ENCODE measurements around the gene ATF7.

Gene ATF7

DNA sequence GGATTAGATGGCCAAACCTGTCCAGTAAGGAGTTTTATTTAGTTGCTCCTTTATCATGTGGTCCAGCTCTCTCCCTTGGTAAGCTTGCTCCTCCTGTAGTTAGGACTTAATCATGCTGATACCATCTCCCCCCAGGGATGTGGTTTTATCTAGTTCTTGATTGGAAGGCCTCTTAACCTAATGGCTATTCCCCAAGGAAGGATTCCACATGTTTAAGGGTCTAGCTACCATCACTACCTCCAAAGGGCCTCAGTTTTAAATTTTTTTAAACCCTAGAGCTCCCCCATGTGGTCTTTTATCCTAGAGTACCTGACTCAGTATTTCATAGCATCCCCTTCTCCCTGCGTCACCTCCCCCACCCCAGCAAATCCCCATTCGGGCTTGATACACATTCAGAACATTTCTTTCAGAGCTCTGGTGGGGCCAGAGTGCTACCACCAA is 149.4 kb downstream of the ATF7 start:
- TF ChIP-seq GATA2 (IDR thresholded peaks at IDR 0.05; ENCODE audit: low read depth, low read length), result no peak
- TF ChIP-seq GATA3 (IDR thresholded peaks at IDR 0.05; ENCODE audit: low read depth, low read length), result no peak

DNA sequence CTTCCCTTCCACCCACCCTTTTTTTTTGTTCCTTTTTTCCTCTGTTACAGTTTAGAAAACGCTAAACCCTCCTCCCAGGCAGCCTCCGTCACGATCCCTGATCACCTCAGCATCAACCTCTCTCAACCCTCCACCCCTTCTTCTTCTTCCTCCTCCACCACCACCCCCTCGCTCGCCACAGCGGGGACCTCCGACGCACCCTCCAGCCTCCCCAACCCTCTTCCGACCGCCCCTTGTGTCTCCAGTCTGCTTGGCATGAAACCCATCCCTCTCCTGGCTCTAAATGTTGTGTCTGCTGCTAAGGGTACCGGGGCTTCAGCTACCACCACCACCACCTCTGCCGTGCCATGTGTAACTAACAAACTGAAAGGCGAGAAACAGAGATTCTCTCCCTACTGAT is 151.4 kb downstream of the ATF7 start:
- TF ChIP-seq GATA2 (IDR thresholded peaks at IDR 0.05; ENCODE audit: low read depth, low read length) (no peak), GATA3 (IDR thresholded peaks at IDR 0.05; ENCODE audit: low read depth, low read length) (no peak)

DNA sequence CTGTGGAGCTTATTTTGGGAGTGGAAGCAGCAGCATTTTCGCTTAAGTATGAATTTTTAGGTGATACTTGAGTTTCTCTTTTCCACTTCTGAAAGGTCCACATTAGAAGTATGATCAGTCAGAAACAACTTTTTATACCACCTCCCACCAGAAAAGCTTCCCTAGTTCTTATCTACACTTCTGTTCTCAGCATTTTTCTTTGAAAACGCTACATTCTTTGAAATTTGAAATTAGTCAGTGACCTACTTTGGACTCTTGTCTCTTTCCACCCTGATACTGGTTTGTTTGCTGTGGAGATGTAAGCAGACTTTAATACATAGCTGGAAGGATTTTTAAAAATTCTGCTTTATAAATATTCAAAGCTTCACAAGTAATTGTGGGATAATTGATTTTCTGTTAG is 152.1 kb downstream of the ATF7 start:
- TF ChIP-seq GATA2 (IDR thresholded peaks at IDR 0.05; ENCODE audit: low read depth, low read length) (no peak), GATA3 (IDR thresholded peaks at IDR 0.05; ENCODE audit: low read depth, low read length) (no peak)

DNA sequence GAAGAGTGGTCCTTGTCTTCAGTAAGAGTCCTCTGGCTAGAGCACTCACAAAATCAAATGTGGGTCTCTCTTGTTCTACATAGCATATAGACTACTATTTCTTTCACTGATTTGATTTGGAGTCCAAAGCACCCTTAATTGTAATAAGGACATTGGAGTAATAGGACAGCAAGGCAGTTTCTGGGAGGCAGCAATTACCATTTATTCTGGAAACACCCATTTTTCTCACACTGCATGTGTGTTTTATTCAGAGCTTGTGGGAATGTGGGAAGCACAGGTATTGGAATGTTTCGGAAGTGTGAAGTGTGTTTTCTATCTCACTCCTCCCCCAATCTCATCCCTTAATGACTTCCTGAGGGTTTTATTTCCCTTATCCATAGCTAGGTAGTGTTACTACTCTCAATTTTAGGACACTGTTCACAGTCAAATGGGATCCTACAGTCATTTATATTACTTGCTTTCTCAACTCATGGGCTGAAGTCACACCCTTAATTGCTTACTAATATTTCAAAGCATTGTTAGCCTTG is 154.1 kb downstream of the ATF7 start:
- no peak for TF ChIP-seq GATA2 (IDR thresholded peaks at IDR 0.05; ENCODE audit: low read depth, low read length)
- TF ChIP-seq GATA3 (IDR thresholded peaks at IDR 0.05; ENCODE audit: low read depth, low read length), result no peak

DNA sequence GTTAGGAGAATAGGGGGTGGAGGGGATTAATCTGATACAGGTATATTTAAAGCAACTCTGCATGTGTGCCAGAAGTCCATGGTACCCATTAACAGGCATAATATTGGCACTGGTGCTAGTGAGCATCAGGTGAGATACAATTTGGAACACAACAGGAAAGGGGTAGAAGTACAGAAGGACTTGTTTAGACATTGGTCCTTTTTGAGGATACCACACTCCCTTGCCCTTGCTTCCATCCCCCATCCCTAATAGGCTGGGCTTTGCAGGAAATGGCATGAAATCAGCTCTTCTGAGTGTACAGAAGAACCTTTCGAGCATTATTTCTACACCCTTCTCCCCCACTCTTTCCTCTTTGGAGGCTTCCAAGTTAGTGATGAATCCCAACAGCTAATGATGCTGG is 157.9 kb downstream of the ATF7 start:
- TF ChIP-seq GATA3 (IDR thresholded peaks at IDR 0.05; ENCODE audit: low read depth, low read length), result no peak
- no peak for TF ChIP-seq GATA2 (IDR thresholded peaks at IDR 0.05; ENCODE audit: low read depth, low read length)

DNA sequence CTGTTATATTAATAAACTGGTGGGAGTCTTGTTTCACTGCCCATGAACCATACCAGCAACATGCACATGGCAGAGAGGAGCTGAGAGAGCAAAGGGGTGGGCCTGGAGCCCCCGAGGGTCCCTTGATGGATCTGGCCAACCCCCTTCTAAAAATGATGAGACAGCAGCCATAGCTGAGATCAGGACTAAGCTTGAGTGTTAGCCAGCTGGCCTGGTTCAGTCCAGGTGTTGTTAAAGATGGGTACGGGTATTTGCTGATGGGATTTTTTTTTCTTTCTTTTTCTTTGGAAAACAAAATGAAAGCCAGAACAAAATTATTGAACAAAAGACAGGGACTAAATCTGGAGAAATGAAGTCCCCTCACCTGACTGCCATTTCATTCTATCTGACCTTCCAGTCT is 158.3 kb downstream of the ATF7 start:
- TF ChIP-seq GATA3 (IDR thresholded peaks at IDR 0.05; ENCODE audit: low read depth, low read length) (no peak), GATA2 (IDR thresholded peaks at IDR 0.05; ENCODE audit: low read depth, low read length) (no peak)

DNA sequence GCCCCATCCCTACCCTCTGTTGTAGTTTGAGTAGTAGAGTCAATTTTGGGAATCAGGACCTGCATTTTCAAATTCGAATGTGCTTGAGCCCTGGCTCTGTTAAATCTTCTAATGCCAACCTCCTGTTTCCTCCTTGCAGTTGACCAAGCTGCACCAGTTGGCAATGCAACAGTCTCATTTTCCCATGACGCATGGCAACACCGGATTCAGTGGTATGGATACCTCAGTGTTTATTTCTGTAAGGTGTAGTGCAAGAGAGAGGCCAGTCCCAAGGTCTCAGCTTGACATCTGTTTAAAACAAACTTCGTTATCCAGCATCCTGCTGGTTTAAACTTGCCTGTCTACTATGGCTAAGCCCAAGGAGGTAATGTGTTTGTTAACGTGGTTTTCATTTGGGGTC is 159.1 kb downstream of the ATF7 start:
- TF ChIP-seq GATA3 (IDR thresholded peaks at IDR 0.05; ENCODE audit: low read depth, low read length) (no peak), GATA2 (IDR thresholded peaks at IDR 0.05; ENCODE audit: low read depth, low read length) (no peak)

DNA sequence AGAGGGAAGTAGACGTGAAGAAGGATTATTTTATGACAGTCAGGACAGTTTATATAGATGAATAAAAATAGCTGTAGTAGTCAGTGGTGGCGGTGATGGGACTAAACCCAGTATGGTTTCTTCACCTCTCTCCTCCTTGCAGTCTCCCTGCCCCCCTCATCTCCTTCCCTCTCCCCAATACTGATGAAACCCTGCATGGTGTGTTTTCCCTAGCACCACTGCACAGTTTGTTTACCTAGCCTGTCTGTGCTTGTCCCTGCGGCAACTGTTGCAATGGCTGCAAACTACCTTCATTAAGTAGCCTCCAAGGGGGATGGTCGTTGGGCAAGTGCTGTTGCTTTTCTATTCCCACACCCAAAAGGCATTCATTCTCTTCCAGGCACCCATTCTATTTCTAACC is 159.5 kb downstream of the ATF7 start:
- no peak for TF ChIP-seq GATA2 (IDR thresholded peaks at IDR 0.05; ENCODE audit: low read depth, low read length)
- no peak for TF ChIP-seq GATA3 (IDR thresholded peaks at IDR 0.05; ENCODE audit: low read depth, low read length)

DNA sequence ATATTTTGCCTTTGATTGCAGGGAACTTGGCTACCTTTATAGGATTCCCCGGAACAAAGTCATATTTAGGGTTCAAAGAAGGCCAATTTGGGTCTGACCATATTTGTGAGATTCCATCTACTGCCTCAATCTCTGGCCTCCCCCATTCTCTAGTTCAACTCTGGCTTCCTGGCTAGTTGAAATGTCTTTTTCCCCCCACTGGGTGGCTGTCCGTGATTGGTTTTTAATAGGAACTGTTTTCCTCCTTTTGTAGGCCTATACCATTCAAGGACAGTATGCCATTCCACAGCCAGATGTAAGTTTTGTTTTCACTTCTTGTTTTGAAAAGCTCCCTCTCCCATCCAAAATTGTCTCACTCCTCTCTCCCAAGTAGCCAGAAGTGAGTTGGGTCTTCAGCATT is 160.5 kb downstream of the ATF7 start:
- TF ChIP-seq GATA3 (IDR thresholded peaks at IDR 0.05; ENCODE audit: low read depth, low read length) (no peak), GATA2 (IDR thresholded peaks at IDR 0.05; ENCODE audit: low read depth, low read length) (no peak)

DNA sequence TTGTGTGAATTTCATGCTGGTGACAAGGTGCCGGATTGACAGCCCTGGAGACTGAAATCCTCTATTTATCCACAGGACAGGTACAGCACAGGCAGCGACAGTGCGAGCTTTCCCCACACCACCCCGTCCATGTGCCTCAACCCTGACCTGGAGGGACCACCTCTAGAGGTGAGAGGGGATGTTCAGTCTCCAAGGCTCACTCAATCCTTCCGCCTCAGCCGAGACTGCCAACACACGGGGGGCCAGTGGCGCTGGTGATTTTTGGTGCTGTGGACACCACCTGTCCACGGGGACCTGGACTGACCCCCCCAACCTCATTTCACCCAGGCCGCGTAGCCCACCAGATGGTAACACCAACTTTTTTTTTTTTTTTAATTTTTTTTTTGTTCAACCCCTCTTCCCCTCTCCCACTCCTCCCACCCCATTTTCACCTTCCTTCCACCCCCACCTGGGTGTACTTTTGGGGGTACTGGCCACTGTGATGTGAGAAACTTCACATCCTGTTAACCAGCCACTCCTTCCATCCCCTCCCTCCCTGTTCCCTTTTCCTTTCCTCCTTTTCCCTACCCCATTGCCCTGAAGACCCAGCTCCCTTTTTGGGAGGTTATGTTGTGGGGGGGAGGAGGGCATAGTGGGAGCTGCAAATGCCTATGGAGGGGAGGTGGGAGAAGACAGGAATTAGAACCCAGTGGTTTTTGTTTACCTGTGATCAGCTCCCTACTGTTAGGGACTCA is 161.3 kb downstream of the ATF7 start:
- no peak for TF ChIP-seq GATA2 (IDR thresholded peaks at IDR 0.05; ENCODE audit: low read depth, low read length)
- no peak for TF ChIP-seq GATA3 (IDR thresholded peaks at IDR 0.05; ENCODE audit: low read depth, low read length)

DNA sequence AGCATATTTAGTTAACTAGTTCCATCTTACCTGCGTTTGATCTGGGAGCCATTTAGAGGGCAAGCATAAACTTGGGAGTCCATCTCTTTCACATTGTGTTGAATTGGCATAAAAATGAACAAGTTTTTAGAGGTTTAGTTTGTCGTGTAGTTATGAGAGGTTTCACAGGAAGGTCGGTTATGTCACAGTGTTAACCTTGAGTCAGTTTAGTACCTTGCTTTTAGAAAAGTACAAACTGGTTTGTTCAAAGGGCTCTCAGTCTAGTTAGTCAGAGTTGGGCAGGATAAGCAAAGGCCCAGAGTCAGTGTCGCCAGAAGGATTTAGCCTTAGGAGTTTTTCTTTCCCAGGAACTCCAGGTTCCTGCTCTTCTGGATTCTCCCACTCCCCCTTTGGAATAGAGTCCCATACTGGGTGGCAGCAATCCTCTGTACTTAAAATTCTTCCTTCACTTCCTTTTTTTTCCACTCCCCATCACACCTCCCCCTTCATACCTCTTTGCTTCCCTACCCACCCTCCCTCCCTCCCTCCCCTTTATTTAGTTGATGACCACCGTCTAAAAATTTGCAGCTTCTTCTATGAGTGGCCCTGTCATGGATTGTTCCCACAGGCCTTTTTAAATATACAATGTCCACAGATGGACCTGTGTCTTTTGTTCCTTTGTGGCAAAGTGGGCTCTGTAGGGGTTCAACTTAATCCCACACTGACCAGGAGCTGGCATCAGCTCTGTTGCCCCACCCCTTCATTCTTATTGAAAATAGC is 162.2 kb downstream of the ATF7 start:
- no peak for TF ChIP-seq GATA2 (IDR thresholded peaks at IDR 0.05; ENCODE audit: low read depth, low read length)
- no peak for TF ChIP-seq GATA3 (IDR thresholded peaks at IDR 0.05; ENCODE audit: low read depth, low read length)

DNA sequence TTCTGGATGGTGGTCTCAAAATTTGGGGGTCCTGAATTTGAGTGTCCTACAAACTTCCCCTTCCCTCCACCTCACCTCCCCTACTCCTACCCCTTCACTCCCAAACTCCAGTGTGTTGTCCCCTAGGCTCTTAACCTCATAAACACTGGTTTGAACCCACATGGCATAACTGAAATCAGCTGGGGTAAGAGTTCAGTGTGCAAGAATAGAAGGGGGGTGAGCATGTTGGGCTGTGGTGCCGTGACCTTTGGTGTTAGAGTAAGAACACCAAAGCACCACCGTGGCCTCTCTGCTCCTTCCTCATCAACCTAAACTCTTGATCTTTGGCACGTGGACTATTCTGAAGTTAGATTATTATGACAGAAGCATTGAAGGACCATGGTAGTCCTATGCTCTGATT is 163.2 kb downstream of the ATF7 start:
- no peak for TF ChIP-seq GATA2 (IDR thresholded peaks at IDR 0.05; ENCODE audit: low read depth, low read length)
- TF ChIP-seq GATA3 (IDR thresholded peaks at IDR 0.05; ENCODE audit: low read depth, low read length), result no peak

DNA sequence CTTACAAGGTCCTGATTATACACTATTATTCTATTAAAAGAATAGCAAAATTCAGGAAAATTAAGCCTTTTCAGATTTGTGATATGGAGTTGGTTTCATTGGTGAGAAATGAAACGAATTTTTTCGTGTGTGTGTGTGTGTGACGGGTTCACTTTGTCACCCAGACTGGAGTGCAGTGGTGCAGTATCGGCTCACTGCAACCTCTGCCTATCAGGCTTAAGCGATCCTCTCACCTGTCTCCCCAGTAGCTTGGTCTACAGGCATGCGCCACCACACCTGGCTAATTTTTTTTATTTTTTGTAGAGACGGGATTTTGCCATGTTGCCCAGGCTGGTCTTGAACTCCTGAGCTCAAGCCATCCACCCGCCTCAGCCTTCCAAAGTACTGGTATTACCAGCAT is 164.6 kb downstream of the ATF7 start:
- no peak for TF ChIP-seq GATA3 (IDR thresholded peaks at IDR 0.05; ENCODE audit: low read depth, low read length)
- TF ChIP-seq GATA2 (IDR thresholded peaks at IDR 0.05; ENCODE audit: low read depth, low read length), result no peak

DNA sequence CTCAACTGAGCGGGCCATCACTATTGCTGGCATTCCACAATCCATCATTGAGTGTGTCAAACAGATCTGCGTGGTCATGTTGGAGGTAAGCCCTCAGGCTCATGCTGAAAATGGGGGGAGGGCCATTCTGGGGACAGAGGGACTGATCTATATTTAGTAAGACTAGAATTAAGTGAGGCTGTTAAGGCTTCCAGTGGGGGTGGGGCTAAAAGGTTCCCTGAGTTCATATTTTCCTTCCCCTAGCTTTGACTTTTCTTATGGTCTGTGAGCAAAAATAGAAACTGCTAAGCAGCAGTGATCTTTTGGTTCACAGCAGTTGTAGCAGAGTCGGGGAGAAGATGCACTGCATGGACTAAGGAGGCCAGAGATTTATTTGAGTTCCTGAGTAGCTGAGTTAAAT is 165.1 kb downstream of the ATF7 start:
- no peak for TF ChIP-seq GATA2 (IDR thresholded peaks at IDR 0.05; ENCODE audit: low read depth, low read length)
- TF ChIP-seq GATA3 (IDR thresholded peaks at IDR 0.05; ENCODE audit: low read depth, low read length), result no peak

DNA sequence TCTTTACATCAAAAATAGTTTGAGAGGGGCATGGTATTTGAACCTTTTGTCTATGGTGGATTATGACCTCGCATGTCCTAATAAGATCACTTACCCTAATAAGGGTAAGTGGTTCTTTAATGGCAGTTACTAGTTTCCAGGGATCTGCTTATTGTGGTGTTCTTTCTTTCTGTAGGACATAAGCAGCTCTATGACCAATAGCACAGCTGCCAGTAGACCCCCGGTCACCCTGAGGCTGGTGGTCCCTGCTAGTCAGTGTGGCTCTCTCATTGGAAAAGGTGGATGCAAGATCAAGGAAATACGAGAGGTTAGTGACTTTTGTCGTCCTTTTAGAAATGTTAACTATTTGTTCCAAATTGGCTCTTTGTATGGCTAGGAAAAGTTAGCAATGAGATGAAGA is 167.1 kb downstream of the ATF7 start:
- TF ChIP-seq GATA2 (IDR thresholded peaks at IDR 0.05; ENCODE audit: low read depth, low read length), result no peak
- no peak for TF ChIP-seq GATA3 (IDR thresholded peaks at IDR 0.05; ENCODE audit: low read depth, low read length)

Data from SH-SY5Y (cell line).